DMS53 (cell line): ENCODE results near the gene TMEM130.
"Not testable (repeated sequence)": the region's sequence is repeated elsewhere in the genome, so short reads cannot be mapped to it uniquely, and the experiment has no call there.

ENCODE experiments used
- DNase-seq: peaks from one replicate; lab custom pipeline; 2025; lab: John Stamatoyannopoulos, UW

TMEM130 gene

DNA sequence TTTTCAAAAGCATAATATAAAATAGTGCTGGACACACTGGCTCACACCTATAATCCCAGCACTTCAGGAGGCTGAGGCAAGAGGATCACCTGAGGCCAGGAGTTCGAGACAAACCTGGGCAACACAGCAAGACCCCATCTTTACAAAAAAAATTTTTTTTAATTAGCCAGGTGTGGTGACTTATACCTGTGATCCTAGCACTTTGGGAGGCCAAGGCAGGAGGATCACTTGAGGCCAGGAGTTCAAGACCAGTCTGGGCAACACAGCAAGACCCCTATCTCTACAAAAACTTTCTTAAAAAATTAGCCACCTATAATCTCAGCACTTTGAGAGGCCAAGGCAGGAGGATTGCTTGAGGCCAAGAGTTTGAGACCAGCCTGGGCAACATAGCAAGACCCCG lies 27.3 kb downstream of the TMEM130 start:
- not testable (repeated sequence) for DNase-seq

DNA sequence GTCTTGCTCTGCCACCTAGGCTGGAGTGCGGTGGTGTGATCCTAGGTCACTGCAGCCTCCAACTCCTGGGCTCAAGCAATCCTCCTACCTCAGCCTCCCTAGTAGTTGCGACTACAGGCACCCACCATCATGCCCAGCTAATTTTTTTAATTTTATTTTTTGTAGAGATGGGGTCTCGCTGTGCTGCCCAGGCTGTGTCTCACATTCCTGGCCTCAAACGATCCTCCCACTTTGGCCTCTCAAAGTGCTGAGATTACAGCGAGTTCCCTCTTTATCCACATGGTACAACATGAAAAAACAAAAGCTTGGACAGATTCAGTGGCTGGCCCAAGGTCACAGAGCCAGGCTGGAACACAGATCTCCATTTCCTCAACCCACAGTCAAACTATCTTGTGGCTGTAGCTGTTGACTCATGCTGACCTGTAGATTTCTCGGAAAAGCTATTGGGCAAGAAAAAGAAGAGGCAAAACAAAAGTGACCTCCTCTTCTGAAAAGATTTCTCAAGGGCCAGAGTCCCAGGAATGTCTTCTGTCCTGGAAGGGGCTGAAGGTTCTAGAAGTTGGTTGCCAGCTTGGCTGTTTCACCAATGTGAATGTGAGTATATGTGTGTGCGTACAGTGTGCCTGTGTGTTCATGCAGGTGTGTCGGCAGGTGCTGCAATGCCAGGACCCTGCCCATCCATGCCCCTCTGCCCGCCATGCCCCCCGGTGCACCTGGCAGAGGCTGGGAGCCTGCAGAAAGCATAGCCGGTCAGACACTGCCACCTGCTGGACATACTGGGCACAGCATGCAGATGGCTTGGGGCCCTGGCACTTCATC lies 28.4 kb downstream of the TMEM130 start:
- peak; percentile 63 for DNase-seq

DNA sequence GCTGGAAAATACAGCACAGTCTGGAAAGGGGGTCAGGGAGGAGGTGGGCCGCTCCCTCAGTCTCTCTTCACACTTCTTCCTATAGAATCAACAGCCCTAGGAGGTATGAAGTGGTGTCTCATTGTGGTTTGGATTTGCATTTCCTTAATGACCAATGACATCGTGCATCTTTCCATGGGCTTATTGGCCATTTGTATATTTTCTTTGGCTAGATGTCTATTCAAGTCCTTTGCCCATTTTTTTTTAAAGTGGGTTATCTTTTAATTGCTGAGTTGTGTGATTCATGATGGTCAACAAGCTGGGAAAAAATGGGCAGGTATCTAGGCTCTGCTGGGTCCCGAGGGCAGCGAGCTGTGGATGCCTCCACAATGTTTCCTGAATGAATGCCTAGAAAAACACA lies 29.1 kb downstream of the TMEM130 start:
- DNase-seq: no peak

DNA sequence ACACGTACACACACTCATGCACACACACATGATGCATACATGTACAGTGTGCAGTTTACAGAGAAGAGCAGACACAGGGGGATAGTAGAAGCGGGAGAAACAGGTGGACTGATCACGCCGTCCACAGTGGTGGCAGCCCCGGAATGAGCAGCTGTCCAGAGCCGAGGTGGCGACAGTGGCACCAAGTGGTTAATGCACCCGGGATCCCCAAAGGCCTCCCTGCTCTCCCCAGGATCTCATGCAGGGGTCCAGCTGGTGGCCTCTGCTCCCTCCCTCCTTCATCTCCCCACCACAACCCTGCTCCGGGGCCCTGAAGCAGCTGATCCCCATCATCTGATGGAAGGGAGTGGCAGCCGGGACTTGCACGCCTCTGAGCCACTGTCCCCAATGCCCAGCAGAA lies 29.7 kb downstream of the TMEM130 start:
- DNase-seq: no peak

DNA sequence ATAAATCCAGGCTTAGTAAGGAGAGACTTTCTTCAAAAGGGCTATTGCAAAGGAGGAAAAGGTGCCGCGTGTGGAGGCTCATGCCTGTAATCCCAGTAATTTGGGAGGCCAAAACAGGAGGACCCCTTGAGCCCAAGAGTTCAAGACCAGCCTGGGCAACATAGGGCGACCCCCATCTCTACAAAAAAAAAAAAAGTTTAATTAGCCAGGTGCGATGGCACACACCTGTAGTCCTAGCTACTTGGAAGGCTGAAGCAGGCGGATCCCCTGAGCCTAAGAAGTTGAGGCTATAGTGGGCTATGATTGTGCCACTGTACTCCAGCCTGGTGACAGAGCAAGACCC lies 32.2 kb downstream of the TMEM130 start:
- no peak for DNase-seq

DNA sequence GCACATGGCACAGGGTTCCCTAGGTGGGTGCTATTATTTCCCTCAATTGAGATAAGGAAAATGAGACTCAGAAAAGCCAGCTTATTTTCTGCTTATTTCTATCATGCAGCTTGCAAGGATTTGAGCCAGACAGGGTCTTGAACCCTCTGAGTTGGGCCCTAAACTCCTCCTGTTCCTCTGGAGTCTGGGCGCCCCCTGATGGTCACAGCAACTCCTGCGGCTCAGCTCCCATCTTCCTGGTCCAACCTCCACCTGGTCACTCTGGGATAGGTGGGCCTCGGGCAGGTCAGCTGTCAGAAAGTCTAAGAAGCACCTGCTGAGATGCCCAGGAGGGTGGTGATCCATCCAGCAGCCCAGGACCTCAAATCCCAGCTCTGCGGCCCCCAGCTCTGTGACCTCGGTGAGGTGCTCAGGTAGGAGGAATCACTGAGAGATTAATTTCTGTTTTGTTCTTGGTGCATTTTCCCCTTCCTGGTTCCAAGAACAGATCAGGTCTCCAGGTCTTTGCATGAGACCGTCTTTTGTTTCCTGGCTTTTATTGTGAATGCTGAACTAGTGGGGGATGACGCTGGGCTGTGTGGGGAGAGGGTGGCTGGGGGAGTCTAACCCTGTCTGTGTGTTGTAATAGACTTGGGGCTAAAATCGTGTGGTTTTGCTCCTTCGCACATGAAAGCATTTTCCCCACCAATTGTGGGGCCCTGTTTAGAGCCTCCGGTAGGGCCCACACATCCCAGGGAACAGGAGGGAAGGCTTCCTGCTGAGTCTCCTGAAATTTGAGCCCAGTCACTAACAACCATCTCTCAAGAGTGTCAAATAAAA lies 32.8 kb downstream of the TMEM130 start:
- DNase-seq: peak; percentile 58

DNA sequence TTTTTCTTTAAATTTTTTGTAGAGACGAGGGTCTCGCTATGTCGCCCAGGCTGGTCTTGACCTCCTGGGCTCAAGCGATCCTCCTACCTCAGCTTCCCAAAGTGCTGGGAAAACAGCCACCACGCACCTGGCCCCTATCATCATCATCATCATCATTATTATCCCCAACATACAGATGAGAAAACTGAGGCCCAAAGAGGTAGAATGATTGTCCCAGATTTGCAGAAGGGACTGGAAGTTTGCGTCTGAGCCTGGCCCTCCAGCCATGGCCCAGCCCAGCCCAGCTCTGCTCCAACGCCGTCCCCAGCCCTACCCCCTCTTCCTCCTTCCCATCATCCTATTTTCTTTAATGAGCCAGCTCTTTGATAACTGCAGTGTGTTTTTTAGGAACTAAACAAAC lies 34.9 kb downstream of the TMEM130 start:
- no peak for DNase-seq

DNA sequence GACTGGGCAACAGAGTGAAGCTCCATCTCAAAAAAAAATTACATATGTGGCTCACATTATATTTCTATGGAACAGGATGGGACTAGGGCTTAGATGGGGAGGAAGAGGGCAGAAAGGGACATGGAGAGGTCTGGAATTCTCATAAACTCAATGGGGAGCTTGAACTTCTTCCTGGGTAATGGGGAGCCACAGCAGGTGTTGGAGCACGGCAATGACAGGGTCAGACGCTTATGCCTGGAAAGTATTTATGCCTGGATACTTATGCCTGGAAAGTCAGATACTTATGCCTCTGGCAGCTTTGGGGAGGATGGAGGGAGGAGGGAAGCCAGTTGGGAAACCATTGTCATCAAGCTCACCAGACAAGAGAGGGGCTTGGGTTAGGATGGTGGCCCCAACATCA lies 36.8 kb downstream of the TMEM130 start:
- DNase-seq: no peak

DNA sequence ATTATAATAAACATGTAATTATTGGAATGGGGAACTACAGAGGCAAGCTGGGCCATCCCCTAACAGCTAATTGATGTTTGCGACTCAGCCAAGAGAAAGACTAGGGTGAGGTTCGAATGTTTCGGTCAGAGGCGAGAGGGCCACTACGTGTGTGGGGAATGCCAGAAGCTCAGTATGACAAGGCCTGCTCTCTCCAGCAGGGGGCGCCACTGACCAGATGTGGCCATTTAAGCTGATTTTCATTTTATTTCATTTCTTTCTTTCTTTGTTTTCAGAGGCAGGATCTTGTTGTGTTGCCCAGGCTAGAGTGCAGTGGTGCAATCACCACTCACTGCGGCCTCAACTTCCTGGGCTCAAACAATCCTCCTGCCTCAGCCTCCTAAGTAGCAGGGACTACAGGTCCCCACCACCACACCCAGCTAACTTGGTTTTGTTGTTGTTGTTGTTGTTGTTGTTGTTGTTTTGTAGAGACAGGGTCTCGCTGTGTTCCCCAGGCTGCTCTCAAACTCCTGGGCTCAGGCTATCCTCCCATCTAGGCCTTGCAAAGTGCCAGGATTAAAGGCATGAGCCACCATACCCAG lies 38.1 kb downstream of the TMEM130 start:
- DNase-seq: peak; percentile 32

- DNase-seq: no peak
Measured at GRCh38 chr7:98830972-98831548, 38.8 kb downstream of the TMEM130 start.

DNA sequence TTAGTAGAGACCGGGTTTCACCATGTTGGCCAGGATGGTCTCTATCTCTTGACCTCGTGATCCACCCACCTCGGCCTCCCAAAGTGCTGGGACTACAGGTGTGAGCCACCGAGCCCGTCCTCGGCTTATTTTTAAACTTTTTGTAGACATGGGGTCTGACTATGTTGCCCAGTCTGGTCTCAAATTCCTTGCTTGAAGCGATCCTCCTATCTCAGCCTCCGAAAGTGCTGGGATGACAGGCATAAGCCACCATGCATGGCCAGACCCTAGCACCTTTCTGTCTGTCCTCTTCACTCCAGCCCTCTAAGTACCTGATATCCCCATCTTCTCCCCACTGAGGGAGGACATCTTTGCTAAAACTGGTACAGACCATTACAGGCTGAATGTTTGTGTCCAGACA lies 41.4 kb downstream of the TMEM130 start:
- DNase-seq: no peak

GRCh38 chr7:98827258-98827657 lies 42.6 kb downstream of the TMEM130 start:
- no peak for DNase-seq

- peak; percentile 58 for DNase-seq
Measured at GRCh38 chr7:98826811-98827231, 43.0 kb downstream of the TMEM130 start.

DNA sequence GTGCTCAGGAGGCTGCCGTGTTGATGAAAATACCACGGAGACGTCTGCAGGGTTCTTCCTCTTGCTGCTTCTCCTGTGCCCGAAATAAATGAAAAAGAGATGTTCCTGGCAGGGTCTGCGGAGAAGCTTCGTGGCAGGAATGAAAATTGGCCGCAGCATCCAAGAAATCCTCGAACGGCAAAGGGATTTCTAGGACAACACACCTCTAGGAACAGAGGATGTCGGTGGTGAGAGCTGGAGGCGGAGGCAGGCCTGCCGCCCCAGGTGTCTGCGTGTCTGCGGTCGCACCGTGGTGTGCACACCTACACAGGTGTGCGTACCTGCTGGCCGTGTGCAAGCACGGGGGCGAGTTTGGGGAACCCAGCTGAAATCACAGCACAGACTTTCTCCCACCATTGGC lies 43.4 kb downstream of the TMEM130 start:
- DNase-seq: peak; percentile 32

DNA sequence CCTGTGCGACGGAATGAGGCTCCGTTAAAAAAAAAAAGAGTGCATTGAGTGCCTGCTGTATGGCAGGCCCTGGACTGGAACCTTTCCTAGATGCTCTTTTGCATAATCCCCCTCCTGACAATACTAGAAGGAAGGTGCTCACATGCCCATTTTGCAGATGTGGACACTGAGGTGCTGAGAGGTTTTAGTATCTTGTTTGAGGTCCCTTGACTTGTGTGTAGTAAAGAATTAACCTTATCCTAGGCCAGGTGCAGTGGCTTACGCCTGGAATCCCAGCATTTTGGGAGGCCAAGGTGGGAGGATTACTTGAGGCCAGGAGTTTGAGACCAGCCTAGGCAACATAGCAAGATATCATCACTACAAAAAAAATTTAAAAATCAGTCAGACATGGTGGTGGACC lies 46.6 kb downstream of the TMEM130 start:
- DNase-seq: no peak

GRCh38 chr7:98821348-98821747 lies 48.5 kb downstream of the TMEM130 start:
- no peak for DNase-seq

- DNase-seq: no peak
Measured at GRCh38 chr7:98816967-98817710, 52.7 kb downstream of the TMEM130 start.

DNA sequence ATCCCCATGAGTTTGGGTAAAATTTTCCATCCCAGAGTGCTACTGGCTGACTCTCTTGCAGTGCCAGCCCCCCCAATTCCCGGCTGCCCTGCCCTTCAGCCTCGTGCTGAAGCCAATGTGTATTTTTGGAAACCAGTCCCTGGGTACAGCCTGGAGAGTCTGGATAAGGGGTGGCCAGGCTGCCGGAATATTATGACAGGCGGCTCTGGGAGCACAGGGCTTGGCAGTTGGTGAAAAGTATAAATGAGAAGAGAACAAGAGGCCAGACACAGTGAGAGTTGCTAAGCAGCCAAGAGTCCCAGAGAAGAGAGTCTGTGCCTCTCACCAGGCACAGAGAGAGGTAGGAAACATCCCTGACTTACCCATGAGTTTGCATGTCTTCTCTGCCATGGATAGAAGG lies 53.6 kb downstream of the TMEM130 start:
- no peak for DNase-seq

DNA sequence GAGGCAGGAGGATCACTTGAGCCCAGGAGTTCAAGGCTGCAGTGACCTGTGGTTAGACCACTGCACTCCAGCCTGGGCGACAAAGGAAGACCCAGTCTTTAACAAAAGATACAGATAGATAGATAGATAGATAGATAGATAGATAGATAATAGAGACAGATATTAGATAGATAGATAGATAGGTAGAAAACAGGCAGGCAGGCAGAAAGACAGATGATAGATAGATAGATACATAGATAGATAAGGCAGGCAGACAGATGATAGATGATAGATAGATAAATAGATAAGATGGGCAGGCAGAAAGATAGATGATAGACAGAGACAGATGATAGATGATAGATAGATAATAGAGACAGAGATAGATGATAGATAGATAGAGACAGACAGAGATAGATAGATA lies 54.5 kb downstream of the TMEM130 start:
- DNase-seq: no peak

DNA sequence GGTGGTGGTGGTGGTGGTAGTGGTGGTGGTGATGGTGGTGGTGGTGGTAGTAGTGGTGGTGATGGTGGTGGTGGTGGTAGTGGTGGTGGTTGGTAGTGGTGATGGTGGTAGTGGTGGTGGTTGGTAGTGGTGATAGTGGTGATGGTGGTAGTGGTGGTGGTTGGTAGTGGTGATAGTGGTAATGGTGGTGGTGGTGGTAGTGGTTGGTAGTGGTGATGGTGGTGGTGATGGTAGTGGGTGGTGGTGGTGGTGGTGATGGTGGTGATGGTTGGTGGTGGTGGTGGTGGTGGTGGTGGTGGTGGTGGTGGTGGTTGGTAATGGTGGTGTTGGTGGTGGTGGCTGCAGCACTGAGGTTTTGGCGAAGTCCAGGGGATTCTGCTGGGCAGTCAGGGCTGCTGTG lies 58.5 kb downstream of the TMEM130 start:
- no peak for DNase-seq

DNA sequence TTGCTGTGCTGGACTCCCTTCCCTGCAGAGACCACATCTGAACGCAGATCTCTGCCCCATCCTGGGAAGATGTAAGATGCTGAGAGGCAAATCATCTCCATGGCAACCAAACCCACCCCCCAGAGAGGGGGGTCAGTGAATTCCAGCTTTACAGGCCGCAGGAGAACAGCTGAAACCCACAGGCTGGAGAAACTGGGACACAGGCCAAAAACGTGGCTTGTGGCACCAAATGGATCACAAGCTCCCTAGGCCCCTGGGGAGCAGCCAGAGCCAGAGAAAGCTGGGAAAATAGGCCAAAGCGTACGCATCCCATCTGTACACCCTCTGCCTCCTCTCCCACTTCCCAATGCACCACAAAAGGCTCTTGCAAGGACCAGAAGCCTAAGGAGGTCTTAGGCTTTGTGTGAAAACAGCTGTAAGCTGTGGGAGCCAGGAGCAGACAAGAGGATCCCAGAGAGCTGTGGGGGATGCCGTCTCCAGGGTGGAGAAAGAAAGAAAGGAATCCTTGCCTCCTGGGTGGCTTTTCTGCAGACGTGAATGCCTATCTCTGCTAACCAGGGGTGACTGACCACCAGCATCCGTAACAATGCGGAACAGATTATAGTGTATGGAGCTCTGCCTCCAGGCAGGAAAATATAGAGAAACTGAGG lies 59.5 kb downstream of the TMEM130 start:
- no peak for DNase-seq
